Tibial nerve (tissue), 3 donors: Measurements from ENCODE around the gene CERS1.

Experiments
- POLR2A ChIP-seq, 2 donors: fragments of 450-650 bp; IDR thresholded peaks; one replicate each; pipeline ENCODE4 v1.6.1; 2017; ENCODE audit warnings: antibody characterized with exemption in 2 of 2, mild to moderate bottlenecking in 2 of 2, moderate library complexity in 2 of 2
- TF ChIP-seq, protein P1 (sequence below), 5 experiments: fragments of 200-600 bp in 3 of 5; fragments of 450-650 bp in 2 of 5; sonication (generic) in 3 of 5; IDR thresholded peaks; one replicate each; pipeline ENCODE4 v1.5.1; 2016 to 2019; ENCODE audit warnings: antibody characterized with exemption in 5 of 5, mild to moderate bottlenecking in 3 of 5, moderate library complexity in 2 of 5

DNA sequence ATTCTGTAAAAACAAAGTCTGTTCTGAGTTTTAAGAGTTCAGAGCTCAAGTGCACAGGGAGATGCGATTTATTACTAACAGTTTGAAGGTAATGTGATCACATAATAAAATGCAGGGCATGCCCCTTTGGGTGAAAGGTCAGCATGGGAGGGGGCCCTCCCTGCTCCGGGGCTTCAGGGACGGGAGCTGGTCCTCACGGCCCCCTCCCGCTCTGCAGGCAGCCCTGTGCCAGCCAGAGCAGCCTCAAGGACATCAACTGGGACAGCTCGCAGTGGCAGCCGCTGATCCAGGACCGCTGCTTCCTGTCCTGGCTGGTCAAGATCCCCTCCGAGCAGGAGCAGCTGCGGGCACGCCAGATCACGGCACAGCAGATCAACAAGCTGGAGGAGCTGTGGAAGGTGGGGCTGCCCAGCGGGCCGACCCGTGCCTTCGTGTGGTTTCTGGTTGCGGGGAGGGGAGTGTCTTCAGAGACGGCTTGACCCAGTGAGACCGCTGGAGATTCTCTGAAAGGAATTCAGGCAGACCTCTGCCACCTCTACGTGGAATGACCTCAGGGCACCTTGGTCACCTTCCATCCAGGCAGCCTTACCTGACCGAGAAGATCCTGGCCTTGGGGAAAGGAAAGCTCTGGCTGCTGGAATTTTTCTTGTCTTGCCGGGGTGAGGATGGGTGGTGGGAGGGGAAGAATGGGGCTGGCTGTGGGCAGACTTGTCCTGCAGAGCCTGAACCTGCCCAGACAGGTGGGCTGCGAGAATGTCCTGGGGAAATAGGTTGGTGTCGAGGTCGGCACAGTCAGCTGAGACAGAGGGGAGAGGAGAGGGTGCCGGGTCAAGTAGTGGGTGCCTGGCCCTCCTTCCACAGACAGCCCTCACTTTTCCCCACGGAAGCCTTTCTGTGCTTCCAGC lies 45.2 kb downstream of the CERS1 start:
- TF ChIP-seq, protein P1, sequence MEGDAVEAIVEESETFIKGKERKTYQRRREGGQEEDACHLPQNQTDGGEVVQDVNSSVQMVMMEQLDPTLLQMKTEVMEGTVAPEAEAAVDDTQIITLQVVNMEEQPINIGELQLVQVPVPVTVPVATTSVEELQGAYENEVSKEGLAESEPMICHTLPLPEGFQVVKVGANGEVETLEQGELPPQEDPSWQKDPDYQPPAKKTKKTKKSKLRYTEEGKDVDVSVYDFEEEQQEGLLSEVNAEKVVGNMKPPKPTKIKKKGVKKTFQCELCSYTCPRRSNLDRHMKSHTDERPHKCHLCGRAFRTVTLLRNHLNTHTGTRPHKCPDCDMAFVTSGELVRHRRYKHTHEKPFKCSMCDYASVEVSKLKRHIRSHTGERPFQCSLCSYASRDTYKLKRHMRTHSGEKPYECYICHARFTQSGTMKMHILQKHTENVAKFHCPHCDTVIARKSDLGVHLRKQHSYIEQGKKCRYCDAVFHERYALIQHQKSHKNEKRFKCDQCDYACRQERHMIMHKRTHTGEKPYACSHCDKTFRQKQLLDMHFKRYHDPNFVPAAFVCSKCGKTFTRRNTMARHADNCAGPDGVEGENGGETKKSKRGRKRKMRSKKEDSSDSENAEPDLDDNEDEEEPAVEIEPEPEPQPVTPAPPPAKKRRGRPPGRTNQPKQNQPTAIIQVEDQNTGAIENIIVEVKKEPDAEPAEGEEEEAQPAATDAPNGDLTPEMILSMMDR (IDR thresholded peaks at IDR 0.05), result no peak
- TF ChIP-seq POLR2A (IDR thresholded peaks at IDR 0.05), result no peak
